ENCODE measurements around the gene MT1B. TPM values are rescaled to one million over a fixed set of nuclear protein-coding genes. Genes with fewer than 3 reads are reported as not detected.
A peak's percentile ranks its signal among the peaks of the same experiment; 100 is the strongest.

Gene MT1B
- total and polyA plus RNA-seq, 2 of the 13 experiments (the other 11 are each of a cell fraction or from before 2014, with no cell fraction given): 0.89 TPM; not detected in 1

DNA sequence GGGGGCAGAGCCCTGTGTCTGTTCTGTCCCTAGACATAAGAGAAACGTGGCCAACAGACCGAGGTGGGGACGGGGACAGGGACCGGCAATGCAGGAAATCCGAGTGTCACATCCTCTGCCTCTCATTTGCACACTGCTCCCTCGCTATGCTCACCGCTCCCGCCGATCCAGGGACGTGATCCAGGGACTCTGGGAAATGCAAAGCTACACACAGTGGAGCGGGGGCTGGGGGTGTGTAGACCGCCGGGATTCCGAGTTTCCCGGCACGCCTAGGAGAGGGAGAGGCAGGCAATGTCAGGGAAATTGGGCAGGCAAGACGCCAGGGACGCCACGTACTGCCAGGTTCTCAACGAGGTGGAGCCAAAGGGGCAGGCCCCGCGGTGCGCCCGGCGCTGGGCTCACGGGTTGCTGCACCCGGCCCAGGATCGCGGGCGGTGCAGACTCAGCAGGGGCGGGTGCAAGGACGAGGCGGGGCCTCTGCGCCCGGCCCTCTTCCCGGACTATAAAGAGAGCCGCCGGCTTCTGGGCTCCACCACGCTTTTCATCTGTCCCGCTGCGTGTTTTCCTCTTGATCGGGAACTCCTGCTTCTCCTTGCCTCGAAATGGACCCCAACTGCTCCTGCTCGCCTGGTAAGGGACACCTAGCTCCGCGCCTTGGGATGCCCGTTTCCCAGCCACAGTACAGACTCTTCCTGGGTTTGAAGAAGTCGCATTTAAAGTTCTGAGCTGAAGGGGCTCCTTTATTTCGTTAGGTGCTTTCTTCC, 30.4 kb downstream of the MT1B start, which contains the start of gene MT1X (continued):
- TF ChIP-seq, protein P1, sequence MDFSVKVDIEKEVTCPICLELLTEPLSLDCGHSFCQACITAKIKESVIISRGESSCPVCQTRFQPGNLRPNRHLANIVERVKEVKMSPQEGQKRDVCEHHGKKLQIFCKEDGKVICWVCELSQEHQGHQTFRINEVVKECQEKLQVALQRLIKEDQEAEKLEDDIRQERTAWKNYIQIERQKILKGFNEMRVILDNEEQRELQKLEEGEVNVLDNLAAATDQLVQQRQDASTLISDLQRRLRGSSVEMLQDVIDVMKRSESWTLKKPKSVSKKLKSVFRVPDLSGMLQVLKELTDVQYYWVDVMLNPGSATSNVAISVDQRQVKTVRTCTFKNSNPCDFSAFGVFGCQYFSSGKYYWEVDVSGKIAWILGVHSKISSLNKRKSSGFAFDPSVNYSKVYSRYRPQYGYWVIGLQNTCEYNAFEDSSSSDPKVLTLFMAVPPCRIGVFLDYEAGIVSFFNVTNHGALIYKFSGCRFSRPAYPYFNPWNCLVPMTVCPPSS (IDR thresholded peaks at IDR 0.05): no peak
- TF ChIP-seq ZNF10 (CRISPR knock-in tag; IDR thresholded peaks at IDR 0.05; ENCODE audit: borderline replicate concordance, low read depth) (no peak), ZNF775 (CRISPR knock-in tag; IDR thresholded peaks at IDR 0.05; ENCODE audit: borderline replicate concordance) (no peak), HNRNPUL1 (IDR thresholded peaks at IDR 0.05; ENCODE audit: low read depth, low read length) (no peak), U2AF1 (optimal IDR thresholded peaks at IDR 0.05; ENCODE audit: low read depth, low read length) (no peak), ZNF292 (CRISPR knock-in tag; IDR thresholded peaks at IDR 0.05; ENCODE audit: borderline replicate concordance, low read depth) (peak; percentile 74), EP300 (IDR thresholded peaks at IDR 0.05; ENCODE audit: low read depth in 2 of 2, low read length in 2 of 2) (peak in 1 of 2 experiments; percentile 45; a peak in 1 of 4 replicates), EP300 (CRISPR knock-in tag; IDR thresholded peaks at IDR 0.05; ENCODE audit: borderline replicate concordance) (no peak), CCAR2 (optimal IDR thresholded peaks at IDR 0.05; ENCODE audit: low read depth, low read length) (no peak), NFIB (CRISPR knock-in tag; IDR thresholded peaks at IDR 0.05; ENCODE audit: borderline replicate concordance) (no peak), PTBP1 (IDR thresholded peaks at IDR 0.05; ENCODE audit: low read depth, low read length, poor library complexity, severe bottlenecking) (peak; percentile 94), KMT2B (CRISPR knock-in tag; IDR thresholded peaks at IDR 0.05) (peak; percentile 81; the same call in 1 of the 2 replicates), RBFOX2 (IDR thresholded peaks at IDR 0.05; ENCODE audit: low read depth, low read length) (peak; percentile 96), SUZ12 (IDR thresholded peaks at IDR 0.05; ENCODE audit: low read depth, low read length) (no peak), TBX3 (IDR thresholded peaks at IDR 0.05; ENCODE audit: borderline replicate concordance) (no peak), ZNF776 (CRISPR knock-in tag; IDR thresholded peaks at IDR 0.05) (0 out of 2 replicates have a peak, but pooled peaks have one; percentile 65), ARID2 (CRISPR knock-in tag; IDR thresholded peaks at IDR 0.05; ENCODE audit: borderline replicate concordance) (no peak; the same call in 1 of the 2 replicates)
- TF ChIP-seq, protein P2, sequence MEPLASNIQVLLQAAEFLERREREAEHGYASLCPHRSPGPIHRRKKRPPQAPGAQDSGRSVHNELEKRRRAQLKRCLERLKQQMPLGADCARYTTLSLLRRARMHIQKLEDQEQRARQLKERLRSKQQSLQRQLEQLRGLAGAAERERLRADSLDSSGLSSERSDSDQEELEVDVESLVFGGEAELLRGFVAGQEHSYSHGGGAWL (CRISPR knock-in tag; IDR thresholded peaks at IDR 0.05): no peak; the same call in 1 of the 2 replicates
- TF ChIP-seq, protein P3, sequence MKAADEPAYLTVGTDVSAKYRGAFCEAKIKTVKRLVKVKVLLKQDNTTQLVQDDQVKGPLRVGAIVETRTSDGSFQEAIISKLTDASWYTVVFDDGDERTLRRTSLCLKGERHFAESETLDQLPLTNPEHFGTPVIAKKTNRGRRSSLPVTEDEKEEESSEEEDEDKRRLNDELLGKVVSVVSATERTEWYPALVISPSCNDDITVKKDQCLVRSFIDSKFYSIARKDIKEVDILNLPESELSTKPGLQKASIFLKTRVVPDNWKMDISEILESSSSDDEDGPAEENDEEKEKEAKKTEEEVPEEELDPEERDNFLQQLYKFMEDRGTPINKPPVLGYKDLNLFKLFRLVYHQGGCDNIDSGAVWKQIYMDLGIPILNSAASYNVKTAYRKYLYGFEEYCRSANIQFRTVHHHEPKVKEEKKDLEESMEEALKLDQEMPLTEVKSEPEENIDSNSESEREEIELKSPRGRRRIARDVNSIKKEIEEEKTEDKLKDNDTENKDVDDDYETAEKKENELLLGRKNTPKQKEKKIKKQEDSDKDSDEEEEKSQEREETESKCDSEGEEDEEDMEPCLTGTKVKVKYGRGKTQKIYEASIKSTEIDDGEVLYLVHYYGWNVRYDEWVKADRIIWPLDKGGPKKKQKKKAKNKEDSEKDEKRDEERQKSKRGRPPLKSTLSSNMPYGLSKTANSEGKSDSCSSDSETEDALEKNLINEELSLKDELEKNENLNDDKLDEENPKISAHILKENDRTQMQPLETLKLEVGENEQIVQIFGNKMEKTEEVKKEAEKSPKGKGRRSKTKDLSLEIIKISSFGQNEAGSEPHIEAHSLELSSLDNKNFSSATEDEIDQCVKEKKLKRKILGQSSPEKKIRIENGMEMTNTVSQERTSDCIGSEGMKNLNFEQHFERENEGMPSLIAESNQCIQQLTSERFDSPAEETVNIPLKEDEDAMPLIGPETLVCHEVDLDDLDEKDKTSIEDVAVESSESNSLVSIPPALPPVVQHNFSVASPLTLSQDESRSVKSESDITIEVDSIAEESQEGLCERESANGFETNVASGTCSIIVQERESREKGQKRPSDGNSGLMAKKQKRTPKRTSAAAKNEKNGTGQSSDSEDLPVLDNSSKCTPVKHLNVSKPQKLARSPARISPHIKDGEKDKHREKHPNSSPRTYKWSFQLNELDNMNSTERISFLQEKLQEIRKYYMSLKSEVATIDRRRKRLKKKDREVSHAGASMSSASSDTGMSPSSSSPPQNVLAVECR (CRISPR knock-in tag; IDR thresholded peaks at IDR 0.05; ENCODE audit: borderline replicate concordance): peak; percentile 63; the same call in 1 of the 2 replicates
- TF ChIP-seq, protein P4, sequence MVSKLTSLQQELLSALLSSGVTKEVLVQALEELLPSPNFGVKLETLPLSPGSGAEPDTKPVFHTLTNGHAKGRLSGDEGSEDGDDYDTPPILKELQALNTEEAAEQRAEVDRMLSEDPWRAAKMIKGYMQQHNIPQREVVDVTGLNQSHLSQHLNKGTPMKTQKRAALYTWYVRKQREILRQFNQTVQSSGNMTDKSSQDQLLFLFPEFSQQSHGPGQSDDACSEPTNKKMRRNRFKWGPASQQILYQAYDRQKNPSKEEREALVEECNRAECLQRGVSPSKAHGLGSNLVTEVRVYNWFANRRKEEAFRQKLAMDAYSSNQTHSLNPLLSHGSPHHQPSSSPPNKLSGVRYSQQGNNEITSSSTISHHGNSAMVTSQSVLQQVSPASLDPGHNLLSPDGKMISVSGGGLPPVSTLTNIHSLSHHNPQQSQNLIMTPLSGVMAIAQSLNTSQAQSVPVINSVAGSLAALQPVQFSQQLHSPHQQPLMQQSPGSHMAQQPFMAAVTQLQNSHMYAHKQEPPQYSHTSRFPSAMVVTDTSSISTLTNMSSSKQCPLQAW (CRISPR knock-in tag; IDR thresholded peaks at IDR 0.05): peak; percentile 70; the same call in 1 of the 2 replicates
